GM13976 (cell line): ENCODE measurements around the gene PSMB11.

Source experiments
- DNase-seq: peaks from one replicate; pipeline ENCODE4 v3.0.0; 2012; ENCODE audit warnings: low spot score
- CTCF ChIP-seq: IDR thresholded peaks from 2 replicates; pipeline ENCODE4 v1.5.1; 2012; ENCODE audit warnings: borderline replicate concordance, mild to moderate bottlenecking; ENCODE audit not compliant: insufficient read depth; ENCODE audit errors: extremely low read depth, missing control alignments, control extremely low read depth
- in situ Hi-C: fragments of 300-500 bp; cut with MboI; formaldehyde crosslinking; loops from one replicate; pipeline ENCODE4 v1.12.0; 2022; ENCODE audit warnings: low sequenced_read_pairs, mixed read lengths, inconsistent platforms; ENCODE audit not compliant: unreplicated experiment

Gene PSMB11

GRCh38 chr14:23049011-23049410 is 7.0 kb downstream of the PSMB11 start:
- no peak for TF ChIP-seq CTCF
- in situ Hi-C loops: no loop called here
- DNase-seq: no peak

- DNase-seq: no peak
- TF ChIP-seq CTCF: no peak
- in situ Hi-C loops: loop anchor here (5.0 kb wide), 1 partner anchor 64 kb away; no protein-coding TSS in a partner anchor
Measured at GRCh38 chr14:23051141-23052057, 9.4 kb downstream of the PSMB11 start.

- DNase-seq: no peak
- in situ Hi-C loops: loop anchor here (5.0 kb wide), 1 partner anchor 65 kb away; no protein-coding TSS in a partner anchor
- no peak for TF ChIP-seq CTCF
Measured at GRCh38 chr14:23052182-23052623, 10.2 kb downstream of the PSMB11 start.

GRCh38 chr14:23052671-23053070 is 10.7 kb downstream of the PSMB11 start:
- TF ChIP-seq CTCF: no peak
- DNase-seq: no peak
- in situ Hi-C loops: loop anchor here (5.0 kb wide), 1 partner anchor 65 kb away; no protein-coding TSS in a partner anchor

- in situ Hi-C loops: loop anchor here (5.0 kb wide), 1 partner anchor 66 kb away; no protein-coding TSS in a partner anchor
- no peak for DNase-seq
- TF ChIP-seq CTCF: no peak
Measured at GRCh38 chr14:23053426-23053825, 11.4 kb downstream of the PSMB11 start.

- TF ChIP-seq CTCF: peak; percentile 32
- in situ Hi-C loops: loop anchor here (5.0 kb wide), 1 partner anchor 67 kb away; no protein-coding TSS in a partner anchor
- peak; percentile 67 for DNase-seq
Measured at GRCh38 chr14:23054000-23054811, 12.2 kb downstream of the PSMB11 start.
